Hepatocyte (in vitro differentiated cells): ENCODE data around the gene MARCHF3. TPM values are rescaled to one million over a fixed set of nuclear protein-coding genes. Genes with fewer than 3 reads are reported as not detected.
"Not testable (repeated sequence)": the region's sequence is repeated elsewhere in the genome, so short reads cannot be mapped to it uniquely, and the experiment has no call there.

Experiments
- DNase-seq: peaks from one replicate; pipeline ENCODE4 v3.0.0-alpha.2; 2016; ENCODE audit warnings: low spot score
- H2AFZ ChIP-seq: fragments of 200-600 bp; sonication (generic); 2 replicates; pipeline ENCODE4 v1.6.0; 2016; ENCODE audit warnings: antibody characterized with exemption, mild to moderate bottlenecking
- H3K27ac ChIP-seq: fragments of 200-600 bp; sonication (generic); 2 replicates; pipeline ENCODE4 v1.5.1; 2016; ENCODE audit warnings: mild to moderate bottlenecking
- H3K27me3 ChIP-seq: fragments of 200-600 bp; sonication (generic); 2 replicates; pipeline ENCODE4 v1.6.1; 2016
- H3K36me3 ChIP-seq: fragments of 200-600 bp; sonication (generic); replicated peaks from 2 replicates; pipeline ENCODE4 v1.5.1; 2016; ENCODE audit warnings: low read depth; ENCODE audit not compliant: insufficient read depth
- H3K4me1 ChIP-seq: fragments of 200-600 bp; sonication (generic); 2 replicates; pipeline ENCODE4 v1.5.1; 2016; ENCODE audit warnings: mild to moderate bottlenecking, moderate library complexity; ENCODE audit not compliant: insufficient read depth
- H3K4me2 ChIP-seq: fragments of 200-600 bp; sonication (generic); 2 replicates; pipeline ENCODE4 v1.6.0; 2016
- H3K4me3 ChIP-seq: fragments of 200-600 bp; sonication (generic); 2 replicates; pipeline ENCODE4 v1.5.1; 2016; ENCODE audit warnings: mild to moderate bottlenecking
- H3K79me2 ChIP-seq: fragments of 200-600 bp; sonication (generic); 2 replicates; pipeline ENCODE4 v1.6.0; 2017; ENCODE audit warnings: mild to moderate bottlenecking
- H3K9me2 ChIP-seq: fragments of 200-600 bp; sonication (generic); replicated peaks from 2 replicates; pipeline ENCODE4 v1.6.0; 2017; ENCODE audit warnings: mild to moderate bottlenecking; ENCODE audit not compliant: insufficient read depth
- H3K9me3 ChIP-seq: fragments of 200-600 bp; sonication (generic); 2 replicates; pipeline ENCODE4 v1.5.1; 2016; ENCODE audit warnings: low read depth, mild to moderate bottlenecking
- H4K20me1 ChIP-seq: fragments of 200-600 bp; sonication (generic); 2 replicates; pipeline ENCODE4 v1.6.0; 2016; ENCODE audit warnings: mild to moderate bottlenecking; ENCODE audit not compliant: insufficient read depth, poor library complexity, severe bottlenecking
- CTCF ChIP-seq: fragments of 200-600 bp; sonication (generic); IDR thresholded peaks from 2 replicates; pipeline ENCODE4 v1.5.1; 2016; ENCODE audit warnings: antibody characterized with exemption, mild to moderate bottlenecking; ENCODE audit not compliant: poor library complexity
- EZH2 ChIP-seq: fragments of 200-600 bp; sonication (generic); IDR thresholded peaks from 2 replicates; pipeline ENCODE4 v1.6.1; 2016; ENCODE audit warnings: antibody characterized with exemption, mild to moderate bottlenecking, borderline replicate concordance
- EZH2phosphoT487 ChIP-seq: fragments of 200-600 bp; sonication (generic); IDR thresholded peaks from one replicate; pipeline ENCODE4 v1.6.1; 2018; ENCODE audit warnings: antibody characterized with exemption, mild to moderate bottlenecking, low read depth, moderate library complexity; ENCODE audit not compliant: unreplicated experiment, severe bottlenecking
- WGBS: methylation state at CpG from one replicate; pipeline ENCODE4 v1.1.6; 2016; ENCODE audit warnings: low lambda C conversion rate; ENCODE audit errors: missing lambda C conversion rate; 5-methylcytosine and 5-hydroxymethylcytosine counted together
- polyA plus RNA-seq: library from polyadenylated mRNA; unstranded; fragments of >200 nt; fragmentation: Nextera tagmentation; extraction: Ambion mirVana; gene quantifications from 2 replicates; pipeline ENCODE4 v1.2.1, GENCODE V29; 2016
- total RNA-seq: library from RNA; depleted of rRNA; stranded (reverse); fragments of >200 nt; gene quantifications from 2 replicates; pipeline ENCODE4 v1.2.3, GENCODE V29; 2014

The MARCHF3 gene
- total and polyA plus RNA-seq, 2 experiments from 2014 or later, result 9.4 to 20.4 TPM

GRCh38 chr5:126897851-126898630, 132.3 kb downstream of the MARCHF3 start:
- Histone ChIP-seq H3K9me3 (no peaks in the 10 kb centered on the region), H4K20me1 (no peaks in the 10 kb centered on the region), H3K27ac (no peak overlapping the region), H3K4me3 (no peak overlapping the region), H3K4me1 (no peaks in the 10 kb centered on the region), H3K27me3 (no peaks in the 10 kb centered on the region), H3K36me3 (no peaks in the 10 kb centered on the region), H3K9me2 (no peaks in the 10 kb centered on the region), H3K4me2 (no peak overlapping the region), H2AFZ (no peak overlapping the region), H3K79me2 (no peaks in the 10 kb centered on the region)
- TF ChIP-seq EZH2phosphoT487 (no peak), EZH2 (no peak), CTCF (no peak)
- WGBS, result over 99% methylated on average over 5 of the region's 5 CpGs
- no peak for DNase-seq

DNA sequence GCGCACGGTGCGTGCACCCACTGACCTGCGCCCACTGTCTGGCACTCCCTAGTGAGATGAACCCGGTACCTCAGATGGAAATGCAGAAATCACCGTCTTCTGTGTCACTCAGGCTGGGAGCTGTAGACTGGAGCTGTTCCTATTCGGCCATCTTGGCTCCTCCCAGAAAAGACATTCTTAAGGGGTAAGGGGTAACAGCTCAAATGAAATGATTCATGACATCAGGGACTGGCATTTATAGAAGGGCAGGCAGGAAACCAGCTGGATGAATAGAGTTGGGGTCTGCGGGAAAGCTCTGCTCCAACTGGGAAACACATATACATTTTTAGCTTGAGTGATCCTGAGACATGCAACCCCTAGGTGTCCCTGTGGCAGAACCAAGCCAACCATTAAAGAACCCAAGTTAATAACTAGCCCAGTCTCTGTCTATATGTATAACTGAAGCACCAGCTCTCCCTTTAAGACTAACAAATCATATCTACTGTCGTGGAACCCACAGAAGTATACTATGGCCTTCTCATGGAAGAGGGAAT, 134.1 kb downstream of the MARCHF3 start:
- H3K36me3 ChIP-seq, result no peaks in the 10 kb centered on the region
- no peak overlapping the region for H2AFZ ChIP-seq
- H3K27ac ChIP-seq, result no peak overlapping the region
- H4K20me1 ChIP-seq, result no peaks in the 10 kb centered on the region
- no peaks in the 10 kb centered on the region for H3K27me3 ChIP-seq
- H3K9me3 ChIP-seq, result no peaks in the 10 kb centered on the region
- 97% methylated on average over 9 of the region's 9 CpGs for WGBS
- no peak for DNase-seq
- no peaks in the 10 kb centered on the region for H3K4me1 ChIP-seq
- H3K4me2 ChIP-seq, result no peak overlapping the region
- no peak overlapping the region for H3K4me3 ChIP-seq
- no peak for TF ChIP-seq EZH2phosphoT487
- TF ChIP-seq EZH2, result no peak
- TF ChIP-seq CTCF, result no peak
- H3K79me2 ChIP-seq, result no peaks in the 10 kb centered on the region
- H3K9me2 ChIP-seq, result no peaks in the 10 kb centered on the region

GRCh38 chr5:126895712-126896111, 134.6 kb downstream of the MARCHF3 start:
- H3K79me2 ChIP-seq, H3K9me3 ChIP-seq, H3K4me3 ChIP-seq, H4K20me1 ChIP-seq, H3K36me3 ChIP-seq, H3K4me2 ChIP-seq, H2AFZ ChIP-seq, H3K4me1 ChIP-seq, DNase-seq, H3K27me3 ChIP-seq, H3K9me2 ChIP-seq, H3K27ac ChIP-seq: not testable (repeated sequence)
- 73% methylated on average over 14 of the region's 14 CpGs for WGBS

- H3K9me3 ChIP-seq, H3K79me2 ChIP-seq, H3K4me2 ChIP-seq, H3K27me3 ChIP-seq, H3K4me1 ChIP-seq, H3K27ac ChIP-seq, DNase-seq, H2AFZ ChIP-seq, H3K36me3 ChIP-seq, H4K20me1 ChIP-seq, H3K9me2 ChIP-seq, H3K4me3 ChIP-seq: not testable (repeated sequence)
- 91% methylated on average over 2 of the region's 2 CpGs for WGBS
These were observed 139.9 kb downstream of the MARCHF3 start for GRCh38 chr5:126890414-126890813.
